CD14-positive monocyte (primary cell): ENCODE measurements around the gene DHX32. TPM values are rescaled to one million over a fixed set of nuclear protein-coding genes. Genes with fewer than 3 reads are reported as not detected.
A peak's percentile ranks its signal among the peaks of the same experiment; 100 is the strongest.

Experiments used
- DNase-seq, 3 donors: peaks; one replicate each; pipeline ENCODE4 v3.0.0-alpha.2; 2011 to 2022
- H2AFZ ChIP-seq: 2 replicates; pipeline ENCODE4 v1.6.0; 2012; ENCODE audit warnings: mild to moderate bottlenecking, low read depth, low read length, inconsistent platforms; ENCODE audit not compliant: insufficient read depth, poor library complexity, severe bottlenecking
- H3K27ac ChIP-seq, 2 donors: 1 replicate in 1 of 2; 2 replicates in 1 of 2; pipeline ENCODE4 v1.5.1; 2012 to 2013; ENCODE audit warnings: low read length in 2 of 2, control low read depth in 1 of 2, inconsistent platforms in 1 of 2, low read depth in 1 of 2, mild to moderate bottlenecking in 1 of 2
- H3K27me3 ChIP-seq, 2 donors: one replicate each; pipeline versions ENCODE4 v1.6.0 to v1.6.1; 2011 to 2013; ENCODE audit warnings: low read length in 2 of 2; ENCODE audit not compliant: control insufficient read depth in 2 of 2, insufficient read depth in 2 of 2
- H3K36me3 ChIP-seq, 2 donors: replicated peaks in 1 of 2; 1 replicate in 1 of 2; 2 replicates in 1 of 2; pipeline versions ENCODE4 v1.5.1 to v1.6.1; 2012 to 2013; ENCODE audit warnings: low read length in 2 of 2, control low read depth in 1 of 2, inconsistent platforms in 1 of 2, mild to moderate bottlenecking in 1 of 2; ENCODE audit not compliant: insufficient read depth in 2 of 2, control insufficient read depth in 1 of 2
- H3K4me1 ChIP-seq, 2 donors: 1 replicate in 1 of 2; 2 replicates in 1 of 2; pipeline versions ENCODE4 v1.5.1 to v1.6.1; 2012 to 2013; ENCODE audit warnings: low read length in 2 of 2, control low read depth in 1 of 2, inconsistent platforms in 1 of 2, mild to moderate bottlenecking in 1 of 2, moderate library complexity in 1 of 2; ENCODE audit not compliant: insufficient read depth in 2 of 2, control insufficient read depth in 1 of 2
- H3K4me2 ChIP-seq: replicated peaks from 2 replicates; pipeline ENCODE3; 2012; ENCODE audit warnings: low read length, moderate library complexity, mild to moderate bottlenecking; ENCODE audit not compliant: poor library complexity, severe bottlenecking; ENCODE audit errors: extremely low read depth
- H3K4me3 ChIP-seq, 3 experiments: fragments of 200-600 bp in 1 of 3; sonication (generic) in 1 of 3; replicated peaks in 1 of 3; 1 replicate in 2 of 3; 2 replicates in 1 of 3; pipeline ENCODE4 v1.5.1; 2011 to 2013; ENCODE audit warnings: low read length in 3 of 3, mild to moderate bottlenecking in 3 of 3, control low read depth in 2 of 3, low read depth in 2 of 3, inconsistent platforms in 1 of 3, moderate library complexity in 1 of 3
- H3K79me2 ChIP-seq: 2 replicates; pipeline ENCODE4 v1.6.0; 2012; ENCODE audit warnings: mild to moderate bottlenecking, control low read depth, inconsistent platforms, low read length, moderate library complexity; ENCODE audit not compliant: insufficient read depth
- H3K9ac ChIP-seq: 2 replicates; pipeline ENCODE4 v1.6.0; 2017; ENCODE audit warnings: low read length, mild to moderate bottlenecking; ENCODE audit not compliant: insufficient read depth, poor library complexity, severe bottlenecking
- H3K9me3 ChIP-seq, 2 donors: replicated peaks in 1 of 2; 1 replicate in 1 of 2; 2 replicates in 1 of 2; pipeline versions ENCODE4 v1.5.1 to v1.6.1; 2012 to 2013; ENCODE audit warnings: low read length in 2 of 2, control low read depth in 1 of 2; ENCODE audit not compliant: control insufficient read depth in 1 of 2, insufficient read depth in 1 of 2
- H4K20me1 ChIP-seq: 2 replicates; pipeline ENCODE4 v1.6.0; 2012; ENCODE audit warnings: mild to moderate bottlenecking, low read length, control low read depth, moderate library complexity; ENCODE audit not compliant: insufficient read depth
- H3K27ac Mint-ChIP-seq, 7 donors: one replicate each; pipeline ENCODE4 v1.8.0; 2020; ENCODE audit warnings: mild to moderate bottlenecking in 7 of 7, mixed read lengths in 7 of 7, moderate library complexity in 6 of 7, inconsistent platforms in 2 of 7
- H3K27me3 Mint-ChIP-seq, 3 donors: one replicate each; pipeline ENCODE4 v1.8.0; 2021 to 2022; ENCODE audit warnings: low read depth in 3 of 3, mild to moderate bottlenecking in 3 of 3, mixed read lengths in 3 of 3, moderate library complexity in 3 of 3, inconsistent platforms in 1 of 3
- H3K36me3 Mint-ChIP-seq, 2 donors: one replicate each; pipeline ENCODE4 v1.8.0; 2020; ENCODE audit warnings: mixed read lengths in 2 of 2, inconsistent platforms in 1 of 2, mild to moderate bottlenecking in 1 of 2
- H3K4me1 Mint-ChIP-seq: one replicate; pipeline ENCODE4 v1.8.0; 2020; ENCODE audit warnings: mild to moderate bottlenecking, mixed read lengths
- H3K4me3 Mint-ChIP-seq, 2 donors: one replicate each; pipeline ENCODE4 v1.8.0; 2020; ENCODE audit warnings: mild to moderate bottlenecking in 2 of 2, mixed read lengths in 2 of 2, moderate library complexity in 1 of 2
- H3K9me3 Mint-ChIP-seq, 7 donors: one replicate each; pipeline ENCODE4 v1.8.0; 2020 to 2022; ENCODE audit warnings: mixed read lengths in 7 of 7, mild to moderate bottlenecking in 6 of 7, moderate library complexity in 6 of 7, inconsistent platforms in 2 of 7
- WGBS: methylation state at CpG from one replicate; pipeline ENCODE4 v1.1.5; 2013; ENCODE audit warnings: missing lambda C conversion rate; ENCODE audit not compliant: insufficient coverage; 5-methylcytosine and 5-hydroxymethylcytosine counted together
- intact Hi-C, 2 donors: fragments of 100-400 bp; cut with micrococcal nuclease; formaldehyde crosslinking; loops; one replicate each; pipeline versions ENCODE4 v1.15.0 to v1.15.1; 2023
- polyA plus RNA-seq, 3 donors: library from polyadenylated mRNA; depleted of rRNA in 1 of 3; unstranded in 2 of 3; stranded (reverse) in 1 of 3; fragments of 300-500 nt in 2 of 3; fragments of >200 nt in 1 of 3; fragmentation: Illumina TruSeq in 2 of 3; gene quantifications; 1 replicate in 2 of 3; 2 replicates in 1 of 3; pipeline ENCODE4 v1.2.3, GENCODE V29; 2012 to 2021
- TF ChIP-seq, protein P1 (sequence below): fragments of 200-600 bp; IDR thresholded peaks from one replicate; pipeline ENCODE4 v1.8.0; 2022; ENCODE audit warnings: antibody characterized with exemption, mild to moderate bottlenecking

DHX32 gene
- polyA plus RNA-seq, 3 donors: 6.0 to 20.5 (median 16.4) TPM

DNA sequence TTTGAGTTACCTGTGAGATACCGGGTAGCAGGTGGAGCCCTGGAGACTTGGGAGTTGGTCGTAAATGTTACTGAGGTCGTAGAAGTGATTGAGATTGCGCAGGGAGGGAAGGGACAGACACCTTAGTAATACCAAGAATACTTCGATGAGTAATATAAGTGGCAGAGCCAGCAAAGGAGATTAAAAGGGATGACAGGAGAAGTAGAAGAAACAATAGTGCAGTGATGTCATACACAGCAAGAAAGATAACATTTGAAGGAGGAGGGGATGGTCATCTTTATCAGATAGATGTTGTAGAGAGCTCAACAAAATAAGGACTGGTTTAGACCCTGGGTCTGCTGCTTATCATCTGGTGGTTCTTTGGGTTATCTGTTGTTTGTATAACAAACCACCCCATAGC, 52.8 kb downstream of the DHX32 start:
- peaks cover 39% of the 10 kb centered on the region for H3K79me2 ChIP-seq
- H3K4me3 Mint-ChIP-seq: no peak overlapping the region
- WGBS: 96% methylated on average over 4 of the region's 5 CpGs

DNA sequence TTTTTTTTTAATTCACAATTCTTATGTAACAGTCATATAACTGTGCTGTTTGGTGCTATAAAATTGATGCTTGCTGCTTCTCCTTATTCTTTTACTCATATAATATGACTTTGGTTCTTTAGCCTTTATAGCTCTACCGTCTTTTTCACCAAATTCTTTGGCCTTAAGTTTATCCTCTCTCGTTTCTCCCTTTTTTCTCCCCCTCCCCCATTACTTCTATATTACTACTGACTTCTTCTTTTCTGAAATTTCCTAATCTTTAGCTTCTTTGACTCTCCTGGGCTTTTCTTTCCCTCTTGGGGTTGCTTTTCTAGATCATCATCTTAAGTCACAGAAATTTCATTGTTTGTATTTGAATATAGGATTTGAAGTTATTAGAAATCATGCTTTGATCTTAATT, 54.0 kb downstream of the DHX32 start:
- Mint-ChIP-seq H3K27me3 (no peaks in the 10 kb centered on the region), H3K4me1 (peaks cover 20% of the 10 kb centered on the region), H3K4me3 (no peak overlapping the region), H3K36me3 (peaks cover 50 to 56% of the 10 kb centered on the region in 2 donors), H3K27ac (peak overlapping the region in 1 of 7 donors; percentile 11), H3K9me3 (no peaks in the 10 kb centered on the region)
- Histone ChIP-seq H3K9me3 (no peaks in the 10 kb centered on the region), H3K36me3 (peaks cover 50 to 66% of the 10 kb centered on the region in 2 donors), H3K27me3 (no peaks in the 10 kb centered on the region), H3K27ac (peak overlapping the region in 1 of 2 donors; percentile 21), H2AFZ (no peak overlapping the region), H3K4me1 (peaks cover 25 to 27% of the 10 kb centered on the region in 2 donors), H3K9ac (no peak overlapping the region), H3K79me2 (peaks cover 42% of the 10 kb centered on the region), H3K4me2 (no peak overlapping the region), H3K4me3 (no peak overlapping the region), H4K20me1 (peaks cover 18% of the 10 kb centered on the region)
- DNase-seq: no peak
- 42% methylated on average over 2 of the region's 2 CpGs for WGBS
- TF ChIP-seq, protein P1, sequence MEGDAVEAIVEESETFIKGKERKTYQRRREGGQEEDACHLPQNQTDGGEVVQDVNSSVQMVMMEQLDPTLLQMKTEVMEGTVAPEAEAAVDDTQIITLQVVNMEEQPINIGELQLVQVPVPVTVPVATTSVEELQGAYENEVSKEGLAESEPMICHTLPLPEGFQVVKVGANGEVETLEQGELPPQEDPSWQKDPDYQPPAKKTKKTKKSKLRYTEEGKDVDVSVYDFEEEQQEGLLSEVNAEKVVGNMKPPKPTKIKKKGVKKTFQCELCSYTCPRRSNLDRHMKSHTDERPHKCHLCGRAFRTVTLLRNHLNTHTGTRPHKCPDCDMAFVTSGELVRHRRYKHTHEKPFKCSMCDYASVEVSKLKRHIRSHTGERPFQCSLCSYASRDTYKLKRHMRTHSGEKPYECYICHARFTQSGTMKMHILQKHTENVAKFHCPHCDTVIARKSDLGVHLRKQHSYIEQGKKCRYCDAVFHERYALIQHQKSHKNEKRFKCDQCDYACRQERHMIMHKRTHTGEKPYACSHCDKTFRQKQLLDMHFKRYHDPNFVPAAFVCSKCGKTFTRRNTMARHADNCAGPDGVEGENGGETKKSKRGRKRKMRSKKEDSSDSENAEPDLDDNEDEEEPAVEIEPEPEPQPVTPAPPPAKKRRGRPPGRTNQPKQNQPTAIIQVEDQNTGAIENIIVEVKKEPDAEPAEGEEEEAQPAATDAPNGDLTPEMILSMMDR: no peak
- intact Hi-C loops: loop anchor here (10.0 kb wide), 2 partner anchors 102 to 672 kb away; no protein-coding TSS in a partner anchor

More for the DNA sequence above, 52.8 kb downstream of the DHX32 start:
- Histone ChIP-seq H3K36me3 (peaks cover 62 to 78% of the 10 kb centered on the region in 2 donors), H2AFZ (no peak overlapping the region), H3K4me1 (peaks cover 19 to 22% of the 10 kb centered on the region in 2 donors), H3K4me3 (no peak overlapping the region), H3K9me3 (no peaks in the 10 kb centered on the region), H3K4me2 (no peak overlapping the region), H4K20me1 (peaks cover 18% of the 10 kb centered on the region), H3K27ac (no peak overlapping the region), H3K27me3 (no peaks in the 10 kb centered on the region), H3K9ac (no peak overlapping the region)
- Mint-ChIP-seq H3K27me3 (no peaks in the 10 kb centered on the region), H3K9me3 (no peaks in the 10 kb centered on the region), H3K36me3 (peaks cover 59 to 68% of the 10 kb centered on the region in 2 donors), H3K4me1 (peaks cover 17% of the 10 kb centered on the region), H3K27ac (no peak overlapping the region)
- no peak for DNase-seq
- intact Hi-C loops: loop anchor here (10.0 kb wide), 2 partner anchors 104 to 674 kb away; no protein-coding TSS in a partner anchor
- TF ChIP-seq, protein P1: no peak
